Transverse colon (tissue), 4 donors: ENCODE results near the gene IRF4. TPM values are rescaled to one million over a fixed set of nuclear protein-coding genes. Genes with fewer than 3 reads are reported as not detected.

ENCODE experiments used
- DNase-seq: peaks from one replicate; pipeline ENCODE4 v3.0.0-alpha.2; 2019
- H3K27ac ChIP-seq, 4 donors: fragments of 200-600 bp; sonication (generic); 2 replicates each; pipeline ENCODE4 v1.5.1; 2016 to 2018; ENCODE audit warnings: inconsistent platforms in 4 of 4
- H3K27me3 ChIP-seq: fragments of 200-600 bp; sonication (generic); 2 replicates; pipeline ENCODE4 v1.5.1; 2017; ENCODE audit warnings: inconsistent platforms
- H3K36me3 ChIP-seq, 4 donors: fragments of 200-600 bp; sonication (generic); 2 replicates each; pipeline ENCODE4 v1.5.1; 2017 to 2019; ENCODE audit warnings: inconsistent platforms in 4 of 4
- H3K4me1 ChIP-seq, 4 donors: fragments of 200-600 bp; sonication (generic); 2 replicates each; pipeline ENCODE4 v1.5.1; 2017 to 2020; ENCODE audit warnings: inconsistent platforms in 4 of 4
- H3K4me3 ChIP-seq, 4 donors: fragments of 200-600 bp; sonication (generic); 1 replicate in 1 of 4; 2 replicates in 3 of 4; pipeline versions ENCODE4 v1.5.1 to v1.6.1; 2017 to 2019; ENCODE audit warnings: inconsistent platforms in 4 of 4
- H3K9me3 ChIP-seq, 2 donors: fragments of 200-600 bp; sonication (generic); 2 replicates each; pipeline ENCODE4 v1.5.1; 2017 to 2019; ENCODE audit warnings: inconsistent platforms in 2 of 2
- CTCF ChIP-seq, 5 experiments: fragments of 200-600 bp in 3 of 5; fragments of 450-650 bp in 2 of 5; sonication (generic) in 3 of 5; IDR thresholded peaks; 1 replicate in 2 of 5; 2 replicates in 3 of 5; pipeline ENCODE4 v1.5.1; 2016 to 2017; ENCODE audit warnings: antibody characterized with exemption in 5 of 5, inconsistent platforms in 3 of 5, mild to moderate bottlenecking in 2 of 5, moderate library complexity in 1 of 5
- EP300 ChIP-seq: sonication (generic); formaldehyde crosslinking; IDR thresholded peaks from one replicate; pipeline ENCODE4 v1.6.1; 2017; ENCODE audit warnings: antibody characterized with exemption, low read depth
- POLR2A ChIP-seq: fragments of 450-650 bp; IDR thresholded peaks from one replicate; pipeline ENCODE4 v1.6.1; 2016; ENCODE audit warnings: antibody characterized with exemption, mild to moderate bottlenecking, moderate library complexity
- POLR2AphosphoS5 ChIP-seq, 3 donors: sonication (generic); formaldehyde crosslinking; IDR thresholded peaks; one replicate each; pipeline ENCODE4 v1.6.1; 2016; ENCODE audit warnings: antibody characterized with exemption in 3 of 3
- WGBS, 2 donors: methylation state at CpG; one replicate each; pipeline ENCODE4 v1.1.5; 2018; ENCODE audit warnings: low coverage in 1 of 2; 5-methylcytosine and 5-hydroxymethylcytosine counted together
- in situ Hi-C, 4 donors: fragments of 200-750 bp; cut with MboI; loops; one replicate each; pipeline versions ENCODE4 v1.15.0 to v1.15.1; 2017; ENCODE audit warnings: low sequenced_read_pairs in 3 of 4, low pct_ligation_motif_present in 1 of 4, low pct_unique_long_range_greater_than_20kb in 1 of 4
- intact Hi-C: fragments of 100-400 bp; cut with DNase I; formaldehyde crosslinking; loops from one replicate; pipeline ENCODE4 v1.15.1; 2023; ENCODE audit warnings: low total_unique reads
- total RNA-seq, 4 donors: library from RNA; depleted of rRNA; stranded (reverse); fragments of >200 nt; gene quantifications; one replicate each; pipeline ENCODE4 v1.1.0, GENCODE V29; 2016

Gene IRF4
- total RNA-seq, 4 donors from 2014 or later, result 0.40 to 18.4 (median 4.3) TPM

GRCh38 chr6:358432-358831 is 33.1 kb upstream of the IRF4 start:
- DNase-seq, result no peak
- H3K4me1 ChIP-seq, result no peaks in the 10 kb centered on the region
- no peak for TF ChIP-seq EP300
- no peak for TF ChIP-seq POLR2A
- no peak for TF ChIP-seq CTCF (IDR thresholded peaks at IDR 0.05)
- TF ChIP-seq POLR2AphosphoS5 (IDR thresholded peaks at IDR 0.05), result no peak
- intact Hi-C loops, result no loop called here
- in situ Hi-C loops, result no loop called here
- no peaks in the 10 kb centered on the region for H3K27me3 ChIP-seq
- no peaks in the 10 kb centered on the region for H3K36me3 ChIP-seq
- H3K9me3 ChIP-seq, result peaks cover 0 to 1% of the 10 kb centered on the region in 2 donors
- no peak overlapping the region for H3K4me3 ChIP-seq
- no peak overlapping the region for H3K27ac ChIP-seq
- WGBS, 2 donors, result 70% methylated on average over 4 of the region's 4 CpGs; no CpG with 5 or more reads in 1 of the 2 donors

GRCh38 chr6:358847-359246 is 32.7 kb upstream of the IRF4 start:
- no peak overlapping the region for H3K27ac ChIP-seq
- no peak for TF ChIP-seq POLR2AphosphoS5 (IDR thresholded peaks at IDR 0.05)
- TF ChIP-seq CTCF (IDR thresholded peaks at IDR 0.05), result no peak
- TF ChIP-seq EP300, result no peak
- no peak for TF ChIP-seq POLR2A
- peaks cover 0 to 5% of the 10 kb centered on the region in 2 donors for H3K9me3 ChIP-seq
- no peaks in the 10 kb centered on the region for H3K4me1 ChIP-seq
- no peak overlapping the region for H3K4me3 ChIP-seq
- H3K27me3 ChIP-seq, result no peaks in the 10 kb centered on the region
- no peaks in the 10 kb centered on the region for H3K36me3 ChIP-seq
- in situ Hi-C loops, result no loop called here
- no peak for DNase-seq
- whole genome bisulfite sequencing, 2 donors, result 75 to 84% methylated on average over 4 to 8 of the region's 8 CpGs
- intact Hi-C loops, result no loop called here

DNA sequence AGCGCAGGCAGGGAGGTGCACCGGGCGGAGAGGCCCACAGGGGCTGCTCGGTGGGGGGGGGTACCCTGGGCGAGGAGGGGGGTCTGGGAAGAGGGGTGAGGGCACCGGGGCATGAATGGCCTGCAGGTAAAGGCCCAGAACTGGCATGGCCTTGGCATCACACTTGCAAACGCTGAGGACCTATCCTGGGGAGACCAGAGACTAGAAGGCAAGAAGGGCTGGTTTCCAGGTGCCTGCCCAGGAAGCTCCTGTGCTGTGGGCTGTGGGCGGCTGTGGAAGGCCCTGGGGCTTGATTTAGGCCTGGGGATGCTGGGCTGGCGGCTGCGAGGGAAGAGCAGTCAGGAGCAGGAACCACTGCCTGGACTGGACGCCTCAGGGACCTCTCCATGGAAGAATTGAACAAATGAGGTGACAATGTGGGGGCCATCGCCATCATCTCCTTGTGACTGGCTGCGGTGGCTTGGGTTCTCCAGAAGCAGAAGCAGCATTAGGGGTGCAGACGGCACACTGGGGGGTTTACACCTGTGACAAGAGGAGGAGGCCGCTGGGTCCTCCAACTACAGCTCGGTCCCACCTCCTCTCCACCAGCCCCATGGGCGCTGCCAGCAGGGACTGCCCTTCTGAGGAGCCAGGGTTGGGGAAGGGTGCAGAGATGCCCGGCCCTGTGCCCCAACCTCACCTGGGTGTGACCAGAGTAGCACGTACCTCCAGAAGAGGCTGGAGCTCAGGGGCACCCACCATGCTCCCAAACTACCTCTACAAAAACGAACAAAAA is 32.1 kb upstream of the IRF4 start:
- TF ChIP-seq POLR2A, result no peak
- no peak for TF ChIP-seq POLR2AphosphoS5 (IDR thresholded peaks at IDR 0.05)
- no peak for TF ChIP-seq CTCF (IDR thresholded peaks at IDR 0.05)
- TF ChIP-seq EP300, result no peak
- no peak for DNase-seq
- WGBS, 2 donors, result 79 to 86% methylated on average over 12 to 20 of the region's 20 CpGs

GRCh38 chr6:360349-360748 is 31.2 kb upstream of the IRF4 start:
- in situ Hi-C loops, result no loop called here
- intact Hi-C loops, result no loop called here
- WGBS, 2 donors, result 89% methylated on average over 5 of the region's 5 CpGs
- no peaks in the 10 kb centered on the region for H3K27me3 ChIP-seq
- no peak for DNase-seq
- no peaks in the 10 kb centered on the region for H3K4me1 ChIP-seq
- H3K4me3 ChIP-seq, result no peak overlapping the region
- peaks cover 0 to 7% of the 10 kb centered on the region in 2 donors for H3K9me3 ChIP-seq
- H3K27ac ChIP-seq, result no peak overlapping the region
- TF ChIP-seq CTCF (IDR thresholded peaks at IDR 0.05), result no peak
- no peak for TF ChIP-seq POLR2AphosphoS5 (IDR thresholded peaks at IDR 0.05)
- no peak for TF ChIP-seq POLR2A
- no peak for TF ChIP-seq EP300
- no peaks in the 10 kb centered on the region for H3K36me3 ChIP-seq

More for the DNA sequence above, 32.1 kb upstream of the IRF4 start:
- Histone ChIP-seq H3K4me1 (no peaks in the 10 kb centered on the region), H3K4me3 (no peak overlapping the region), H3K27ac (no peak overlapping the region), H3K36me3 (no peaks in the 10 kb centered on the region), H3K27me3 (no peaks in the 10 kb centered on the region), H3K9me3 (peaks cover 0 to 7% of the 10 kb centered on the region in 2 donors)
- intact Hi-C loops (no loop called here), in situ Hi-C loops (no loop called here)
